ENCODE results near the gene ZNF57.
A peak's percentile ranks its signal among the peaks of the same experiment; 100 is the strongest.
"Not testable (repeated sequence)": the region's sequence is repeated elsewhere in the genome, so short reads cannot be mapped to it uniquely, and the experiment has no call there.

ZNF57 gene

DNA sequence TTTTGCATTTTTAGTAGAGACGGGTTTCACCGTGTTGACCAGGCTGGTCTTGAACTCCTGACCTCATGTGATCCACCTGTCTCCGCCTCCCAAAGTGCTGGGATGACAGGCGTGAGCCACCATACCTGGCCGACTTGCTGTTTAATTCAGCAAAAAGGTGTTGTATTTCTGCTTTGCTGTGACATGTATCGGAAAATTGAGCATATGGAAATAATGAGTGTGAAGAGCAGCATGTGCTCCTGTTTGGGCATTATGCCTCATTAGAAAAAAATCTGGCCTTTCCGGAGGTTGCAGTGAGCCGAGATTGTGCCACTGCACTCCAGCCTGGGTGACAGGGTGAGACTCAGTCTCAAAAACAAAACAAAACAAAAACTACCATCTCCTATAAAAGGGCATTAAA, 10.2 kb upstream of the ZNF57 start:
- DNase-seq (ENCODE audit: low read depth in 2 of 2, low spot score in 1 of 2), result not testable (repeated sequence)

DNA sequence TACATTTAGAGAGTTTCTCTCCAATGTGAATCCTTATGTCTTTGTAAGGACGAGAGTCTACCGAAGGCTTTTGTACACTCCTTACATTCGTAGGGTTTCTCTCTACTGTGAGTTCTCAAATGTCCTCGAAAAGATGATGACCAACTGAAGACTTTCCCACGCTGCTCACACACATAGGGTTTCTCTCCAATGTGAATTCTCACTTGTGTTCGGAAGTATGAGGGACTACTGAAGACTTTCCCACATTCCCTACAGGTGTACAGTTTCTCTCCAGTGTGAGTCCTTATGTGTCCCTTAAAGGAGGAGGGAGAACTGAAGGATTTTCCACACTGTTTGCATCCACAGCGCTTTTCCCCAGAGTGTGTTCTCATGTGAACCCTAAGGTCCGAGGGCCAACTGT, 4.0 kb upstream of the ZNF57 start:
- DNase-seq (ENCODE audit: low read depth in 2 of 2, low spot score in 1 of 2), result no peak

DNA sequence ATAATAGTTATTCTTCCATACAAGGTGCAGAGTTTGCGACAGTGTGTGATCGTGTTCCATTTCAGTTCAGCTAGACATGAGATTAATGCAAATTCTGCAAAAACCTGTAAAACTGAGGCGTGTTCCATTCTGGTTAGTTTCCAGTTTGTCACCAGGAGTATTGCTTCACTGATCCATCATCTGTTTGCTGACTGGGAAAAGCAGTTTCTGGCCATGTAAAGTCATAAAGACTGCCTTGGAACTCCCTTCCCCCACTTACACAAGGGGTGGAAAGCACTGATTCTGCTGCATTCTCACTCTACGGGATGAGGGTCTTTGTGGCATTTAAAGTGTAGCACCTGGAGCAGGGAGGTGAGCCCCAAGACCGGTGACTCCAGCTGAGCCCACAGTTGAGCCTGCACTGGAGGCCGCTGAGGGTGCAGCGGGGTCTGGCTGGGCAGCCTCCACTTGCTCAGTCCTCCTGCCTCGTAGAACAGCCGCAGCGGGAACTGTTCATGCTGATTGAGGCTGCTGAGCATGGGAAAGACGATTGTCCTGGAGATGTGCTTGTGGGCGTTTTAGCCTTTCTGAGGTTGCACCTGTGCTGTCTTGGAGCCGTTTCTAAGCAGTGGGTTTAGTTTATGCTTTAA, 2.0 kb downstream of the ZNF57 start:
- DNase-seq (ENCODE audit: low read depth in 2 of 2, low spot score in 1 of 2), result no peak

DNA sequence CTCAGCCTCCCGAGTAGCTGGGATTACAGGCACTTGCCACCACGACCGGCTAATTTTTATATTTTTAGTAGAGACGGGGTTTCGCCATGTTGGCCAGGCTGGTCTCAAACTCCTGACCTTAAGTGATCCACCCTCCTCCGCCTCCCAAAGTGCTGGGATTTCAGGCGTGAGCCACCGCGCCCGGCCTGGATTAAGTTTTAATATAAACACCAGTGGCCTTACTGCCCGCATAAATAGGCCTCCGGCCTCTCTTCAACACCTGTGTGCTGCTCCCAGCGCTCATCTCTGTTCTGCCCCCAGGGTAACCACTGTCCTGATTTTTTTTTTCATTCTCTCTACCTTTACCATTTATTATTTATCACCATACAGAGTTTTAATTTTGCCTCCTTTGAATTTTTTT, 2.6 kb downstream of the ZNF57 start:
- DNase-seq (ENCODE audit: low read depth in 2 of 2, low spot score in 1 of 2), result not testable (repeated sequence)

DNA sequence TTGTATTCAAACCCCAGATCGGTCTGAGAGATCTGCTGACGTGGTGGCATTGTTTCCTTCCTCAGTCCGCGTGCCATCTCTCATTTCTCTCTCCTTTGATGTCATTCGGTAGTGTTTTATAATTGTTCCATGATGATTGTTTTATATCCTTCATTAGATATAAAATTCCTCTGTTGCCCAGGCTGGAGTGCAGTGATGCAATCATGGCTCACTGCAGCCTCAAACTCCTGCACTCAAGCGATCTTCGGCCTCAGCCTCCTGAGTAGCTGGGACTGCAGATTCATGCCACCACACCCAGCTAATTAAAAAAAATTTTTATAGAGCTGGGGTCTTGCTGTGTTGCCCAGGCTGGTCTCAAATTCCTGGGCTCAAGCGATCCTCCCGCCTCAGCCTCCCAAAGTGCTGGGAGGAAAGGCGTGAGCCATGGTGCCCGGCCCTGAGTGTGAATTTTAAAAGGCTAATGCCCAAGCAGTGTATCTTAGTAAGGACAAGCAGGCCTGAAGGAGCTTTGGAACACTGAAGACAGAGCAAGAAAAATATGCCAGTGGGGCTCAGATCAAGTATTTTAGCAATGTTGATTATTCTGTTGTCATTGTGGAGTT, 5.3 kb downstream of the ZNF57 start:
- DNase-seq (ENCODE audit: low read depth in 2 of 2, low spot score in 1 of 2), result no peak

DNA sequence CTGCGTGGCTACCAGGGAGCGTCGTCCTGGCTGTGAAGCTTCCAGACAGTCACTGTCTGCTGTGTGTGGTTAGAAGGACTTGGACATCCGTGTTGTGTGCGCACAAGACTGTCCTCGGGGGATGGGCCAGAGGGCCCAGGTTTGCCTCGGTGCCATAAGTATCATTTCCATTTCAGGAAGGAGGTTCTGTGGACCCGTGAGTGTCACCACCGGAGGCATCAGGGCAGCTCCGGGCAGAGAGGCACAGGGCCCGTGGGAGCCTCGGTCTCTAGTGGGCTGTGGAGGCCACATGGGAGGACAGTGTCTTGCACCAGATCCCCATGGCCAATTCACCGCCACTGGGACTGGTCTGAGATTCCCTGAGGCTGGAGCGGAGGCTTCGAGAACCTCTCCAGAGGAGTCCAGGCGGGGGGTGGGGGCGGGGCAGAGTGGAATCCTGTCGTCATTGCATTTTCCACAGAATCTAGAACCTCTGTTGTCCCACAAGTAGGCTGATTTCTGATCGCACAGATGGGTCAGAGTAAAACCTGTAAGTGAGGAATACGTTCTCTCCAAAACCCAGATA, 6.0 kb downstream of the ZNF57 start:
- no peak for DNase-seq (ENCODE audit: low read depth in 2 of 2, low spot score in 1 of 2)

DNA sequence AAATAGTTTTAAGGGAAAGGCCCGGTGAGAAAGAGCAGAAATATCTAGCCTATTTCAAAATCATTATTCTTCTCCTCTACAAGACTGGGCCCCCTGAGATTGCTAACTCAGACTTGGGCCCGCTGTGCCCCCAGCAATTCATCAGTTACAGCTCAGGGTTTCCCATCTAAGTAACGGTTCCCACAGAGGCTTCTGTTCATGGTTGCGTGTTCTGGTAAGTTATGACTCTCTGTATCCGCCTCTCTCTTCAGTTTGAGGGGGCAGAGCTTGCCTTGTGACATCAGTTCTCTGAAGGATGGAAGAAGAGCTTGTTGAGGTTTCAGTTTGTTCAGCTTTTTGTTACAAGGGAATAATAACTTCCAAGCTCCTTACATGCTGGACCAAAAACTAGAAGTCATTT, 11.6 kb downstream of the ZNF57 start:
- DNase-seq (ENCODE audit: low read depth in 2 of 2, low spot score in 1 of 2), result no peak

DNA sequence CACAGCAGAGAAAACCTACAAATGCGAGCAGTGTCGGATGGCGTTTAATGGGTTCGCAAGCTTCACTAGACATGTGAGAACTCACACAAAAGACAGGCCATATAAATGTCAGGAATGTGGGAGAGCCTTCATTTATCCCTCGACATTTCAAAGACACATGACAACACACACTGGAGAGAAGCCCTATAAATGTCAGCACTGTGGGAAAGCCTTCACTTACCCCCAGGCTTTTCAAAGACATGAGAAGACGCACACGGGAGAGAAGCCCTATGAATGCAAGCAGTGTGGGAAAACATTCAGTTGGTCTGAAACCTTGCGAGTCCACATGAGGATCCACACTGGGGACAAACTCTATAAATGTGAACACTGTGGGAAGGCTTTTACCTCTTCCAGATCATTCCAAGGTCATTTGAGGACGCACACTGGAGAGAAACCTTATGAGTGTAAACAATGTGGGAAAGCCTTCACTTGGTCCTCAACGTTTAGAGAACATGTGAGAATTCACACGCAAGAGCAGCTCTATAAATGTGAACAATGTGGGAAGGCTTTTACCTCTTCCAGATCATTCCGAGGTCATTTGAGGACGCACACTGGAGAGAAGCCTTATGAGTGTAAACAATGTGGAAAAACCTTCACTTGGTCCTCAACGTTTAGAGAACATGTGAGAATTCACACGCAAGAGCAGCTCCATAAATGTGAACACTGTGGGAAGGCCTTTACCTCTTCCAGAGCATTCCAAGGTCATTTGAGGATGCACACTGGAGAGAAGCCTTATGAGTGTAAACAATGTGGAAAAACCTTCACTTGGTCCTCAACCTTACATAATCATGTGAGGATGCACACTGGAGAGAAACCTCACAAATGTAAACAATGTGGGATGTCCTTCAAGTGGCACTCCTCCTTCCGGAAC, 16.8 kb downstream of the ZNF57 start:
- no peak for DNase-seq (ENCODE audit: low read depth in 2 of 2, low spot score in 1 of 2)

DNA sequence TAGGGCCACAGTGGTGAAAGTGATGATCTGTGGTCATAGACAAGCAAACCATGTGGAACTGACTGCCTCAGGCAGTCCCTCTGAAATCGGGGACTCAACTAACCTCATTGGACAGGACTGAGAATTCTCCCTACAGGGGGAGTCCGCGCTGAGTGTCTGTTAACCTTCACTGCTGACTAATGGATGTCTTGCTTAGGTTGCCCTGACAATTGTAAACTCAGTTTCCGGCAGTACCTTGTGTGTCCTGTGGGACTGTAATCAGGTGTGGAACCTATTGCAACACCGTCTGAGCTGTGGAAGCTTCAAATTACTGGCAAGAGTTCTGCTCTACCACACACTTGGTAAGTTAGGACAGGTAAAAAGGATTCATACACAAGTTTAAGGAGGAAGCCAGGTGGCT, 22.3 kb downstream of the ZNF57 start:
- no peak for DNase-seq (ENCODE audit: low read depth in 2 of 2, low spot score in 1 of 2)

DNA sequence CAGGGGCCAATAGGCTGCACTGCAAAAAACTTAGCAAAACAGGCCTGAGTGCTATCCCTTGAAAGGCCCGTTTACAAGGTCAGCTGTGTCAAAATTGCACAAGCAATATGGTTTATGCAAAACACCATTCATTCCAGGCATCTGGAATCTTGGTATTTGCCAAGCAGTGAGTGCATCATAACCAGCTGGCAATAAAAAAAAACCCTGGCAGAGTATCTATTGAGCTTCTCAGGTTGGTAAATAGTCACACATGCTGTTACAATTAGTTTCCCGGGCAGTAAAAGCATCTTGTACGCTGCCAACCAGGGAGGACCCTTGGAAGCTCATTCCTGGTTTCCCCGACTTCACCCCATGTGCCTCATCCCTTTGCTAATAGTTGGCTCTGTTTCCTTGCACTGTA, 22.8 kb downstream of the ZNF57 start:
- no peak for DNase-seq (ENCODE audit: low read depth in 2 of 2, low spot score in 1 of 2)

DNA sequence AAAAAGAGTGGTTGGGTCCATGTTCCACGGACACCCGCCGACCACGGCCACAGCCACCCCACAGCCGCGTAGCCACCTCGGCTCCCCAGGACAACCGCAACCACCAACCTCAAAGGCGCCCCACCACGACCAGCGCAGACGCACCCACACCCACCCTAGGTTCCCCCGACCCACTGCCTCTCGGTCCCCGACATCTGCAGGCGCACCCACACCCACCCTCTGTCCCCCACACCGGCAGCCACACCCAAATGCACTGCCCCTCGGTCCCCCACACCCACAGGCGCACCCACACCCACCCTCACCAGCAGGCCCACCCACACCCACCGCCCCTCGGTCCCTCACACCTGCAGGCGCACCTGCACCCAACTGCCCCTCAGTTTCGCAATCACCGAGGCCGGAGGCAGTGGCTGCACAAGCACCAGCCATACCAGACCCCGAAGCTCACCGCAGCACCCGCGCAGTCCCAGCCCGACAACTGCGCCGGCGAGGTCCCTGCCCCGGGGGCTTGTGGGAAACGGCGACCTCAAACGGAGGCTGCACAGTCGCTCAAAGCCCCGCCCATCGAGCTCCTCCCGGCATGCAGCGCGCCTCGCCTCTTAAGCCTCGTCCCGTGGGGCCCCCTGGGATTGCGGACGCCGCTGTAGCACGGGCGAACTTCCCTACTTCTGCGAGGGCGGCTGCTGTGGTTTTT, 25.8 kb downstream of the ZNF57 start:
- no peak for DNase-seq (ENCODE audit: low read depth in 2 of 2, low spot score in 1 of 2)

DNA sequence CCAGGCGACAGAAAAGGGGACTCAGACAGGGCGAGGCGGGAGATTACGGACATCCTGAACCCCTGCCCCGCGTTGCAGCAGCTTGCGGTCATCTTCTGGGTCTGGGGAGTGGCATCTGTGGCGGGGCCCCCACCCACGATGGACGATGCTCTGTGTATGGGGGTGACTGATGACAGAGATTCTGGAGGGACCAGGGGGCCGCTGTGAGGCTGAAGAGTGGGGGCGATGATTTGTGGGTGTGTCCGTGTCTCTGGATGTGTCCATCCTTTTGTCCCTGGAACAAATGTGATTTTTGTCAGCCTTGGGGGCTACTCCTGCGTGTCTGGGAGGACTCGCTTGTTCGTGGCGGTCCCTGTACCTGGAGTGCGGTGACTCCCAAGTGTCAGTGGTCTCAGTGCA, 26.3 kb downstream of the ZNF57 start:
- no peak for DNase-seq (ENCODE audit: low read depth in 2 of 2, low spot score in 1 of 2)

DNA sequence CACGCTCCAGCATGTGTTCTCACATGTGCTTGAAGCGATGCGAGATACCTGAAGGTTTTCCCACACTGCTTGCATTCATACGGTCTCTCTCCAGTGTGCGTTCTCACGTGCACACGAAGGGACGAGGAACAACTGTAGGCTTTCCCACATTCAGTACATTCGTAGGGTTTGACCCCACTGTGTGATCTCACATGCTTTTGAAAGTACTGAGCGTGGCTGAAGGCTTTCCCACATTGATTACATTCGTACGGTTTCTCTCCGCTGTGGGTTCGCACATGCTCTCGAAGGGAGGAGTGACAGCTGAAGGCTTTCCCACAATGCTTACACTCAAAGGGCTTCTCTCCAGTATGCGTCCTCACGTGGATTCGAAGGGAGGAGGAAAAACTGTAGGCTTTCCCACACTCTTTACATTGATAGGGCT, 32.8 kb downstream of the ZNF57 start:
- no peak for DNase-seq (ENCODE audit: low read depth in 2 of 2, low spot score in 1 of 2)

DNA sequence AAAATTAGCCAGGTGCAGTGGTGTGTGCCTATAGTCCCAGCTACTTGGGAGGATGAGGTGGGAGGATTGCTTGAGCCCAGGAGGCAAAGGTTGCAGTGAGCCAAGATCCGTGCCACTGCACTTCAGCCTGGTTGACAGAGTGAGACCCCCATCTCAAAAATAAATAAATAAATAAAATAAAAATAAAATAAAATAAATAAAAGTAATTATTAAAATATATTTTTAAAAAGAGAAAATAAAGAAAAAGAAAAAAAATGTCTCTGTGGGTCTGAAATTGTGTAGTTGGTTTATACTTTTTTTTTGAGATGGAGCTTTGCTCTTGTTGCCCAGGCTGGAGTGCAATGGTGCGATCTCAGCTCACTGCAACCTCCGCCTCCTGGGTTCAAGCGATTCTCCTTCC, 35.1 kb downstream of the ZNF57 start:
- DNase-seq (ENCODE audit: low read depth in 2 of 2, low spot score in 1 of 2), result not testable (repeated sequence)

DNA sequence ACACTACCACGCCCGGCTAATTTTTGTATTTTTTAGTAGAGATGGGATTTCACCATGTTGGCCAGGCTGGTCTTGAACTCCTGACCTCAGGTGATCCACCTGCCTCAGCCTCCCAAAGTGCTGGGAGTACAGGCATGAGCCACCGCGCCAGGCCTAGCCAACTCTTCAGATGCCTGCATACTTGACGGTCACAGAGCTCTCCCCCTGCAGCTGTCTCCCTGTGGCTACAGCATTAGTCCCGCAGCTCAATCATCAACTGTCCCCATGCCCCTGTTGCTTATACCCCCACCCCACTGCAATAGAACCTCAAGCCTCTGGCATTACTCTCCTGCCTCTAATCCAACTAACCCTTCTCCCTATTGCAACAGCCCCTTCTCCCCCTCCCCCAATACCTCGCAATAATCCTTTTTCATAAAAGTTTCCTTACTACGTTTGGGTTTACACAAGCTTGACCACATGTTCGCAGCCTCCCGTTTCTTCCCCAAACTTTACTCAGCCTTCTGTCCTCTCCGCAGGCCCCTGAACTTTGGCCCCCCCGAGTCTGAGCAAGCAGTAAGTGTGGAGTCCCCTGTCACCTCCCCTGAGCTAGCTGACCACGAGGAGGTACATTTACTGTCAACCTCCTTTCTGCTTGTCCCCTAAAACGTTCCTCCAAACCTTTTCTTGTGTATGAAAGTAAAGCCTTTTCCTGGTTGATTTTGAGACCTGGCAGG, 42.4 kb downstream of the ZNF57 start:
- no peak for DNase-seq (ENCODE audit: low read depth in 2 of 2, low spot score in 1 of 2)

DNA sequence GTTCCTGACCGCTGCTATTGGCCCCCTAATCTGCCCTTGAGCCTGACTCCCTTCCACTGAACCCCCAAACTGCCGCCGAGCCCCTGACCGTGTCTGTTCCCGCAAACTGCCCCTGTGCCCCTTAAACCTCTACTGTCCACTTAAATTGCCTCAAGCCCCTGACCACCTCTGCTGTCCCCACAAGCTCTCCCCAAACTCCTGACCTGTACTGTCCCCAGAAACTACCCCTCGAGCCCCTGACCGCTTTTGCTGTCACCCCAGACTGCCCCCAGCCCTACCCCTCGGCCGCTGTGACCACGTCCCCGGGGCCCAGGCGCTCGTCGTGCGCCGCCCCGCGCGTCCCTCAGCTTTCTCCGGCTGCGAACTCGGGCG, 43.7 kb downstream of the ZNF57 start:
- no peak for DNase-seq (ENCODE audit: low read depth in 2 of 2, low spot score in 1 of 2)

DNA sequence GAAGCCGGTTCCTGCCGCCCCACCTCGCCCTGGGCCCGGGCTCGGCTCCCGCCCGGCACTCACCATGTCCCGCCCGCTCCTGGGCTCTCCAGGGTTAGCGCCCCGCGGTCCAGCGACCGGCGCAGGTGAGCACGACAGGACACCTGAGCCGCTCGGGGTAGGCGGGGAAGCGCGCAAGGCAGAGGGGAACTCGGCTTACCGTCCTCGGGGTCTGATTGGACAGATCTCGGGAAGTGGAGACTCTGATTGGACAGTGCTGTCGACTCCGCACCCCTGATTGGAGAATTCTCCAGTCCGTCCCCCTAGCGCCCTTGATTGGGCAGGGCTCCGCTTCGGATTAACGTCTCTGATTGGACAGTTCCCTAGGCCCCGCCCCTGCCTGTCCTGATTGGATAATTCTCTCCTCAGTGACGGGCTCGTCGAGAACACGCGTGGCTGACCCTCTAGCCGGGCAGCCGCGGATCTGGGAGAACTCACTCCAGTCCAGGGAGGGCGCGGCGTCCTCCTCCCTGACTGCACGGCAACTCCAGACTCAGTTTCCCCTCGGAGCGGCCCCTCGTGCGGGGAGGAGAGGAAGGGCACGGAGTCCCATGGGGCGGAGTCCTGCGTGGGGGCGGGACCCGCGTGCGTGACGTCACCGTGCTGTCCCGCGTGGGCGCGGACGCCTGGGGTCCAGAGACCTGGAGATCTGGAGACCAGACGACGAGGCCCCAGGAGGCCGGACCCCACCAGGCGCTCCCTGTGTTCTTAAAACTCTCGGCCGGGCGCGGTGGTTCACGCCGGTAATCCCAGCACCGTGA, 44.2 kb downstream of the ZNF57 start, which contains the start of gene ZNF77:
TSS of gene ZNF77 (minus strand) at position 197 of the 800 bp plus-strand sequence. CDS start at position 66, 131 bp downstream.
- peak; percentile 97 to 99 for DNase-seq (ENCODE audit: low read depth in 2 of 2, low spot score in 1 of 2)

DNA sequence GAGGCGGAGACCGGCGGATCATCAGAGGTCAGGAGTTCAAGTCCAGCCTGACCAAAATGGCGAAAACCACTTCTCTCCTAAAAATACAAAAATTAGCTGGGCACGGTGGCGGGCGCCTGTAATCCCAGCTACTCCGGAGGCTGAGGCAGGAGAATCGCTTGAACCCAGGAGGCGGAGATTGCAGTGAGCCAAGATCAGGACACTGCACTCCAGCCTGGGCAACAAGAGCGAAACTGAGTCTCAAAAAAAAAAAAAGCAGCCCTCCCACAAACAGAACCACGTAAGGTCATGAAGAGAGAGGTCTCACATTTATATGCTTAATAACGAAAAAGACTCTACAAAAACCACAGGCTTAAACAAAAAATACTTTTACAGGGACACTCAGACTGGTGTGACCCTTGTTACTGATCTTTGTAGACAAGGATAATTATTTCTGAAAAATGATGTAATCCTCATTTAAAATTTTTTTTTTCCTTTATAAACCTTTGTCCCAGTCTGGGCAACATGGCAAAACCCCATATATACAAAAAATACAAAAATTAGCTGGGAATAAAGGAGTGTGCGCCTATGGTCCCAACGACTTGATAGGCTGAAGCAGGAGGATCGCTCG, 45.0 kb downstream of the ZNF57 start:
- no peak for DNase-seq (ENCODE audit: low read depth in 2 of 2, low spot score in 1 of 2)

DNA sequence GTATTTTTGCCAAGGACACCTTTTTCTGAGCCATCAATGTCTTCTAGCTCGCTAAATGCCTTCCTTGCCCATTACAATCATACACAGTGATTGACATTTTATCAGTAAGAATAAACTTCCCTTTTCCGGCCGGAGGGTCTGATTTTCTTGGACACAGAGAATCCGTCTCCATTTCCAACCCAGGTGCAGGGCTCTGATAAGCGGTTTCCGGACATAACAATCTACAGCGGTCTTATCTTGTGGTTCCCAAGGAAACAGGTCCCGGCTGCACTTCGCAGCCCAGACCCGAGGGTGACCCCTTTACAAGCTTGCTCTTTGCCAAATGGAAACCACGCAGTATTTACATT, 49.2 kb downstream of the ZNF57 start:
- DNase-seq (ENCODE audit: low read depth in 2 of 2, low spot score in 1 of 2), result no peak
